Progenitor cell of endocrine pancreas (in vitro differentiated cells): ENCODE data around the gene IQCK. TPM values are rescaled to one million over a fixed set of nuclear protein-coding genes. Genes with fewer than 3 reads are reported as not detected.
"Not testable (repeated sequence)": the region's sequence is repeated elsewhere in the genome, so short reads cannot be mapped to it uniquely, and the experiment has no call there.

ENCODE experiments used
- DNase-seq: peaks from one replicate; pipeline ENCODE4 v3.0.0; 2021; ENCODE audit warnings: low spot score; ENCODE audit not compliant: unreplicated experiment
- H3K27ac Mint-ChIP-seq: 2 replicates; pipeline ENCODE4 v1.8.0; 2021; ENCODE audit warnings: mild to moderate bottlenecking, moderate library complexity, mixed read lengths
- H3K27me3 Mint-ChIP-seq: 2 replicates; pipeline ENCODE4 v1.8.0; 2021; ENCODE audit warnings: mixed read lengths
- H3K36me3 Mint-ChIP-seq: 2 replicates; pipeline ENCODE4 v1.8.0; 2022; ENCODE audit warnings: mixed read lengths; ENCODE audit not compliant: insufficient read depth
- H3K4me1 Mint-ChIP-seq: 2 replicates; pipeline ENCODE4 v1.8.0; 2021; ENCODE audit warnings: low read depth, mixed read lengths
- H3K4me3 Mint-ChIP-seq: 2 replicates; pipeline ENCODE4 v1.8.0; 2021; ENCODE audit warnings: low read depth, mild to moderate bottlenecking, moderate library complexity, mixed read lengths
- H3K9me3 Mint-ChIP-seq: 2 replicates; pipeline ENCODE4 v1.8.0; 2021; ENCODE audit warnings: low read depth, mixed read lengths
- CTCF ChIP-seq: fragments of 200-600 bp; sonication (generic); IDR thresholded peaks from one replicate; pipeline ENCODE4 v1.5.0; 2021; ENCODE audit warnings: antibody characterized with exemption, mild to moderate bottlenecking; ENCODE audit not compliant: unreplicated experiment
- long read RNA-seq: library from polyadenylated mRNA; unstranded; transcript quantifications from one replicate; pipeline ENCODE4 v2.0.0, GENCODE V29; 2020
- total RNA-seq: library from RNA; stranded (reverse); gene quantifications from 2 replicates; pipeline ENCODE4 v1.2.1, GENCODE V29; 2021

The IQCK gene, protein sequence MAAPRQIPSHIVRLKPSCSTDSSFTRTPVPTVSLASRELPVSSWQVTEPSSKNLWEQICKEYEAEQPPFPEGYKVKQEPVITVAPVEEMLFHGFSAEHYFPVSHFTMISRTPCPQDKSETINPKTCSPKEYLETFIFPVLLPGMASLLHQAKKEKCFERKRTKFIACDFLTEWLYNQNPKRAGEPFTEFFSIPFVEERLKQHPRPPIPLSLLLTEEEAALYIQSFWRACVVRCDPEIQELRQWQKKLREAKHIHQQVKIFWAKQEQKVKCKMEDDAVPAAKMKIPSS
- 31.5 and 33.2 TPM in 2 replicates for total RNA-seq
- long read RNA-seq, transcript IQCK-203 (8 exons, 946 nt): major isoform, 6 of 76 reads
- long read RNA-seq, partial matches to known transcripts: 61 of 76 reads
- long read RNA-seq, other reads (novel, unspliced or antisense): 8 of 76 reads

DNA sequence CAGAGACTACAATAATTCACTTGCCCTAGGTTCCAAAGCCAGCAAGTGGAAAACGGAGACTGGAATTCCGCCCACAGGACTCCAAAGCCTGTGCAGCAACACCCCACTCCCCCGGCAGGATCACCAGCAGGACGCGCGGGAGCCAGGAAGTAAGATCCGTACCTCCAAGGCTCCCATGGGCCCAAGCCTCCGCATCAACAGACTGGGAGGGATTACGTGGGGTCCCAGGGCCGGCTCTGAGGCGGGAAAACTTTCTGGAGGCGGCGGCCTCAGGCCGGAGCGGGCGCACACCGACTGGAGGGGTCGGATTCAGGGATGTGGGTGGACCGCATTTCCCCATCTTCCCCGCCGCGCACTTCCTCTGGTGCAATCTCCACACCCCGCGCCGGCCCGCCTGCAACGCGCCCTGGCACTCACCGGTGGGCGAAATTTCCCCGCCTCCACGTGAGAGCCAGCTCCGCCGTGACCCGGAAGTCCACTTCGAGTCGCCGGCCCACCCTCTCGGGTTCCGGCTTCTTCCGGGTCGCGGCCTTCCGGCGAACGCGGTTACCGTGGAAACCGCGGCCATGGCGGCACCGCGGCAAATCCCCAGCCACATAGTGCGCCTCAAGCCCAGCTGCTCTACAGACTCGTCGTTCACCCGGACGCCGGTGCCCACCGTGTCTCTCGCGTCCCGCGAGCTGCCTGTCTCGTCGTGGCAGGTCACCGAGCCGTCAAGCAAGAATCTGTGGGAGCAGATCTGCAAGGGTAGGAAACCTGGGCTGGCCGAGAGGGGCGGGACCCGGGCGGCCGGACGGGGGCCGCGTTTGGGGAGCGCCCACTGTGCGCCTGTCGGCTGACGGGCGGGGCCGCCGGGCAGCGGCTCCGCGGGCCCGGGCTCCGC, at the start of gene IQCK, which contains the start of gene KNOP1:
TSS of gene IQCK (plus strand) at position 531 of the 883 bp plus-strand sequence. CDS start at position 567, 36 bp downstream.
TSS of gene KNOP1 (minus strand) at position 487 of the 883 bp plus-strand sequence. CDS start 3,192 bp downstream, outside the sequence.
- H3K27me3 Mint-ChIP-seq: no peaks in the 10 kb centered on the region
- H3K9me3 Mint-ChIP-seq: no peaks in the 10 kb centered on the region
- H3K4me1 Mint-ChIP-seq: peaks cover 47% of the 10 kb centered on the region
- peak; percentile 77 for DNase-seq
- TF ChIP-seq CTCF: no peak
- peak within 1 kb of the TSS; percentile 97 for H3K27ac Mint-ChIP-seq
- H3K4me3 Mint-ChIP-seq: peak within 1 kb of the TSS; percentile 97
- H3K36me3 Mint-ChIP-seq: peaks cover 10% of the 10 kb centered on the region

- Mint-ChIP-seq H3K4me3 (no peak overlapping the region), H3K9me3 (no peaks in the 10 kb centered on the region), H3K4me1 (no peaks in the 10 kb centered on the region), H3K27ac (no peak overlapping the region), H3K27me3 (no peaks in the 10 kb centered on the region), H3K36me3 (peaks cover 19% of the 10 kb centered on the region)
- TF ChIP-seq CTCF: no peak
- DNase-seq: no peak
Measured at GRCh38 chr16:19672378-19672777, 45.7 kb upstream of the IQCK start.

DNA sequence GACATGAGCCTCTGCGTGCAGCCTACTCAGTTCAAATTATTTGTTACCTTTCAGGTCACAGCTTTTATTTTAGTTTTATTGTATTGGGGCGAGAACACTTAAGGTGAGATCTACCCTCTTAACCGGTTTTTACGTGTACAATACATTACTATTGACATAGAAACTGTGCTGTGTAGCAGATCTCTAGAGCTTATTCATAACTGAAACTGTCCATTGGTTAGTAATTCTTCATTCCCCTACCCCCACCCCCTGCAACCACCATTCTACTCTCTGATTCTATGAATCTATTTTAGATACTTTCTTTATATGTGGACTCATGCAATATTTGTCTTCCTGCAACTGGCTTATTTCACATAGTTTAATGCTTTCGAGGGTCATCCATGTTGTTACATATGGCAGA, 43.6 kb upstream of the IQCK start:
- Mint-ChIP-seq H3K9me3 (no peaks in the 10 kb centered on the region), H3K4me3 (no peak overlapping the region), H3K36me3 (peaks cover 12% of the 10 kb centered on the region), H3K27me3 (no peaks in the 10 kb centered on the region), H3K27ac (no peak overlapping the region), H3K4me1 (no peaks in the 10 kb centered on the region)
- no peak for TF ChIP-seq CTCF
- DNase-seq: no peak

DNA sequence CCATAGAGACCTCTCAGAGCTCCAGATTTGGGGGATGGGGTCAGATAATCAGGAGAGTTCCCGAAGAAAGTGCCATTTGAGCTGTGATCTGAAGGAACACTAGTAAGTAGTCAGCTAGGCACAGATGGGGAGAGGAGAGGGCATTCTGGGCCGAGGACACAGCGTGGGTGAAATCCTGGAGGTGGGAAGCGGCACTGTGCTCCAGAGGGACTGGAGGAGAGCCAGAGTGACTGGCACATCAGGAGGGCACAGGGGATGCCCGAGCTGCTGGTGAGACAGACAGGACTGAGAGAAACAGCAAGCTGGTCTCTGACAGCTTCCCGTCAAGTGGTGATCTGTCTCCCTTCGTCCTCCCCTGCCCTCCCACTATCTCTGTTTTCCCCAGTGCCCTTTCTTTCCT, 40.7 kb upstream of the IQCK start:
- Mint-ChIP-seq H3K4me1 (no peaks in the 10 kb centered on the region), H3K4me3 (no peak overlapping the region), H3K36me3 (peaks cover 13% of the 10 kb centered on the region), H3K27ac (no peak overlapping the region), H3K9me3 (no peaks in the 10 kb centered on the region), H3K27me3 (no peaks in the 10 kb centered on the region)
- no peak for DNase-seq
- TF ChIP-seq CTCF: no peak

GRCh38 chr16:19678804-19679203, 39.3 kb upstream of the IQCK start:
- no peak for TF ChIP-seq CTCF
- Mint-ChIP-seq H3K27ac (peak overlapping the region; percentile 5), H3K4me1 (no peaks in the 10 kb centered on the region), H3K36me3 (peaks cover 19% of the 10 kb centered on the region), H3K27me3 (no peaks in the 10 kb centered on the region), H3K4me3 (no peak overlapping the region), H3K9me3 (peaks cover 2% of the 10 kb centered on the region)
- DNase-seq: no peak

GRCh38 chr16:19679281-19679680, 38.8 kb upstream of the IQCK start:
- H3K27ac Mint-ChIP-seq, H3K27me3 Mint-ChIP-seq, H3K4me1 Mint-ChIP-seq, H3K4me3 Mint-ChIP-seq, H3K9me3 Mint-ChIP-seq, DNase-seq: not testable (repeated sequence)
- H3K36me3 Mint-ChIP-seq: peaks cover 20% of the 10 kb centered on the region
